Measurements from ENCODE around the gene CNGA2. TPM values are rescaled to one million over a fixed set of nuclear protein-coding genes. Genes with fewer than 3 reads are reported as not detected.

Gene CNGA2
- total and polyA plus RNA-seq, 2 of the 4 experiments (the other 2 are of a cell fraction), result not detected

GRCh38 chrX:151736685-151737084 lies 2.1 kb downstream of the CNGA2 start:
- TF ChIP-seq RCOR1 (IDR thresholded peaks at IDR 0.05; ENCODE audit: insufficient replicate concordance, low read length) (no peak), FOS (IDR thresholded peaks at IDR 0.05; ENCODE audit: low read depth, low read length) (no peak), MAZ (IDR thresholded peaks at IDR 0.05; ENCODE audit: borderline replicate concordance, low read depth, low read length) (no peak), BHLHE40 (IDR thresholded peaks at IDR 0.05; ENCODE audit: low read depth, low read length) (no peak), MAFK (IDR thresholded peaks at IDR 0.05; ENCODE audit: low read depth, low read length) (no peak), RFX5 (IDR thresholded peaks at IDR 0.05; ENCODE audit: low read depth, low read length) (no peak), CHD1 (IDR thresholded peaks at IDR 0.05; ENCODE audit: low read depth, low read length) (no peak), POLR2A (IDR thresholded peaks at IDR 0.05; ENCODE audit: low read depth, low read length) (no peak), NFE2L2 (IDR thresholded peaks at IDR 0.05; ENCODE audit: low read depth, low read length) (no peak), RAD21 (IDR thresholded peaks at IDR 0.05; ENCODE audit: low read length) (no peak), CEBPB (IDR thresholded peaks at IDR 0.05; ENCODE audit: low read depth, low read length) (no peak), SMC3 (IDR thresholded peaks at IDR 0.05; ENCODE audit: low read depth, low read length) (no peak), MXI1 (IDR thresholded peaks at IDR 0.05; ENCODE audit: borderline replicate concordance, low read depth, low read length) (no peak)
- TF ChIP-seq, protein P1, sequence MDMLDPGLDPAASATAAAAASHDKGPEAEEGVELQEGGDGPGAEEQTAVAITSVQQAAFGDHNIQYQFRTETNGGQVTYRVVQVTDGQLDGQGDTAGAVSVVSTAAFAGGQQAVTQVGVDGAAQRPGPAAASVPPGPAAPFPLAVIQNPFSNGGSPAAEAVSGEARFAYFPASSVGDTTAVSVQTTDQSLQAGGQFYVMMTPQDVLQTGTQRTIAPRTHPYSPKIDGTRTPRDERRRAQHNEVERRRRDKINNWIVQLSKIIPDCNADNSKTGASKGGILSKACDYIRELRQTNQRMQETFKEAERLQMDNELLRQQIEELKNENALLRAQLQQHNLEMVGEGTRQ (IDR thresholded peaks at IDR 0.05; ENCODE audit: low read depth, low read length), result no peak
- TF ChIP-seq, protein P2, sequence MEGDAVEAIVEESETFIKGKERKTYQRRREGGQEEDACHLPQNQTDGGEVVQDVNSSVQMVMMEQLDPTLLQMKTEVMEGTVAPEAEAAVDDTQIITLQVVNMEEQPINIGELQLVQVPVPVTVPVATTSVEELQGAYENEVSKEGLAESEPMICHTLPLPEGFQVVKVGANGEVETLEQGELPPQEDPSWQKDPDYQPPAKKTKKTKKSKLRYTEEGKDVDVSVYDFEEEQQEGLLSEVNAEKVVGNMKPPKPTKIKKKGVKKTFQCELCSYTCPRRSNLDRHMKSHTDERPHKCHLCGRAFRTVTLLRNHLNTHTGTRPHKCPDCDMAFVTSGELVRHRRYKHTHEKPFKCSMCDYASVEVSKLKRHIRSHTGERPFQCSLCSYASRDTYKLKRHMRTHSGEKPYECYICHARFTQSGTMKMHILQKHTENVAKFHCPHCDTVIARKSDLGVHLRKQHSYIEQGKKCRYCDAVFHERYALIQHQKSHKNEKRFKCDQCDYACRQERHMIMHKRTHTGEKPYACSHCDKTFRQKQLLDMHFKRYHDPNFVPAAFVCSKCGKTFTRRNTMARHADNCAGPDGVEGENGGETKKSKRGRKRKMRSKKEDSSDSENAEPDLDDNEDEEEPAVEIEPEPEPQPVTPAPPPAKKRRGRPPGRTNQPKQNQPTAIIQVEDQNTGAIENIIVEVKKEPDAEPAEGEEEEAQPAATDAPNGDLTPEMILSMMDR (conservative IDR thresholded peaks at IDR 0.05; ENCODE audit: low read depth, low read length), result no peak
- TF ChIP-seq, protein P3, sequence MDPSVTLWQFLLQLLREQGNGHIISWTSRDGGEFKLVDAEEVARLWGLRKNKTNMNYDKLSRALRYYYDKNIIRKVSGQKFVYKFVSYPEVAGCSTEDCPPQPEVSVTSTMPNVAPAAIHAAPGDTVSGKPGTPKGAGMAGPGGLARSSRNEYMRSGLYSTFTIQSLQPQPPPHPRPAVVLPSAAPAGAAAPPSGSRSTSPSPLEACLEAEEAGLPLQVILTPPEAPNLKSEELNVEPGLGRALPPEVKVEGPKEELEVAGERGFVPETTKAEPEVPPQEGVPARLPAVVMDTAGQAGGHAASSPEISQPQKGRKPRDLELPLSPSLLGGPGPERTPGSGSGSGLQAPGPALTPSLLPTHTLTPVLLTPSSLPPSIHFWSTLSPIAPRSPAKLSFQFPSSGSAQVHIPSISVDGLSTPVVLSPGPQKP (IDR thresholded peaks at IDR 0.05; ENCODE audit: borderline replicate concordance, low read depth, low read length), result no peak
- BruUV-seq (replicated peaks), result no TSS peak
- H2BK15ac ChIP-seq (ENCODE audit: low read depth, low read length), result no peak overlapping the region
- no peak for DNase-seq
- H3K18ac ChIP-seq (ENCODE audit: low read depth, low read length), result no peak overlapping the region
- no peaks in the 10 kb centered on the region for H3K79me1 ChIP-seq (ENCODE audit: low read depth in 1 of 2, low read length in 2 of 2)
- ChIA-PET CTCF (no interaction called here), POLR2A (ENCODE audit: unreplicated experiment) (no interaction called here)
- in situ Hi-C loops (cut with MboI; ENCODE audit: low sequenced_read_pairs) (no loop called here), intact Hi-C loops (cut with micrococcal nuclease) (no loop called here), dilution Hi-C loops (cut with HindIII; ENCODE audit: low sequenced_read_pairs, unreplicated experiment) (no loop called here)
- no peak overlapping the region for H3K4me2 ChIP-seq (ENCODE audit: low read depth, low read length)
- peaks cover 3% of the 10 kb centered on the region; the same call in 1 of the 2 replicates for H3K9me3 ChIP-seq (ENCODE audit: control insufficient read depth, insufficient read depth, low read length)
- H2BK5ac ChIP-seq (ENCODE audit: low read depth, low read length, poor library complexity, severe bottlenecking), result no peak overlapping the region
- no peaks in the 10 kb centered on the region for H3K27me3 ChIP-seq (ENCODE audit: control insufficient read depth, insufficient read depth, low read length)
- H3K9me1 ChIP-seq (ENCODE audit: insufficient read depth, low read length), result no peaks in the 10 kb centered on the region
- no peak overlapping the region for H3K56ac ChIP-seq (ENCODE audit: extremely low read depth, insufficient read depth, low read length)
- H2AFZ ChIP-seq (replicated peaks; ENCODE audit: low read length, poor library complexity), result no peak overlapping the region
- H4K5ac ChIP-seq (ENCODE audit: low read depth, low read length), result no peak overlapping the region
- H3K14ac ChIP-seq (replicated peaks; ENCODE audit: low read depth, low read length), result no peak overlapping the region
- H3K4ac ChIP-seq (ENCODE audit: low read depth, low read length), result no peak overlapping the region
- ATAC-seq (ENCODE audit: low read depth), result no peak
- H4K20me1 ChIP-seq (ENCODE audit: insufficient read depth, low read length), result no peaks in the 10 kb centered on the region
- no peak overlapping the region for H2BK120ac ChIP-seq (ENCODE audit: low read depth, low read length)
- no peak overlapping the region for H2AK9ac ChIP-seq (replicated peaks; ENCODE audit: low read depth, low read length, poor library complexity)
- H3K9ac ChIP-seq (ENCODE audit: low read depth, low read length), result no peak overlapping the region
- no peaks in the 10 kb centered on the region for H3K4me1 ChIP-seq (ENCODE audit: control insufficient read depth, insufficient read depth, low read length)
- no peaks in the 10 kb centered on the region for H3K36me3 ChIP-seq (ENCODE audit: control insufficient read depth, insufficient read depth, low read length)
- WGBS, 2 experiments (ENCODE audit: extremely low coverage in 2 of 2, insufficient read length in 1 of 2), result 61% methylated on average over 3 of the region's 6 CpGs; no CpG with 5 or more reads in 1 of the 2 experiments
- no peak overlapping the region for H3K4me3 ChIP-seq (ENCODE audit: insufficient read depth, low read depth, low read length)
- no peak overlapping the region for H2AK5ac ChIP-seq (ENCODE audit: low read depth, low read length)
- H4K91ac ChIP-seq (ENCODE audit: insufficient read depth, low read depth, low read length), result no peak overlapping the region
- H3K23ac ChIP-seq (ENCODE audit: low read depth, low read length), result no peak overlapping the region
- H3K27ac ChIP-seq (ENCODE audit: insufficient read depth, low read length), result no peak overlapping the region
- H2BK20ac ChIP-seq (ENCODE audit: low read depth, low read length), result no peak overlapping the region
- no peak overlapping the region for H4K8ac ChIP-seq (ENCODE audit: low read depth in 2 of 2, low read length in 2 of 2)

All from IMR-90 (cell line).